Measurements from ENCODE around the gene PDE4D. TPM values are rescaled to one million over a fixed set of nuclear protein-coding genes. Genes with fewer than 3 reads are reported as not detected.

PDE4D gene
- polyA plus RNA-seq, 1 donor (not counting 4 experiments of a cell fraction or from before 2014, with no cell fraction given) = 3.6 TPM

GRCh38 chr5:59064293-59064692 is 829.2 kb downstream of the PDE4D start:
- no peaks in the 10 kb centered on the region for H3K36me3 ChIP-seq (ENCODE audit: control insufficient read depth in 2 of 2, extremely low read depth in 1 of 2, insufficient read depth in 2 of 2, low read length in 2 of 2)
- no peak overlapping the region for H2AFZ ChIP-seq (ENCODE audit: control insufficient read depth, low read length)
- H3K4me3 ChIP-seq (ENCODE audit: control insufficient read depth in 2 of 3, extremely low read depth in 1 of 3, insufficient read depth in 2 of 3, low read depth in 1 of 3, low read length in 3 of 3) = no peak overlapping the region
- no peak for FAIRE-seq
- H4K20me1 ChIP-seq (ENCODE audit: control insufficient read depth, extremely low read depth, insufficient read depth, low read length) = no peaks in the 10 kb centered on the region
- no peak overlapping the region for H3K4me2 ChIP-seq (ENCODE audit: control insufficient read depth, extremely low read depth, insufficient read depth, low read depth, low read length)
- H3K27me3 ChIP-seq (ENCODE audit: control insufficient read depth, extremely low read depth, insufficient read depth, low read length) = no peaks in the 10 kb centered on the region
- TF ChIP-seq EZH2 (IDR thresholded peaks at IDR 0.05; ENCODE audit: low read length) (no peak), CTCF (optimal IDR thresholded peaks at IDR 0.05 in 1 of 3, IDR thresholded peaks at IDR 0.05 in 1 of 3, conservative IDR thresholded peaks at IDR 0.05 in 1 of 3; ENCODE audit: extremely low read depth in 1 of 3, insufficient read depth in 2 of 3, low read length in 3 of 3) (no peak)
- DNase-seq (ENCODE audit: low read depth, low spot score) = no peak
- no peaks in the 10 kb centered on the region for H3K9me3 ChIP-seq (ENCODE audit: control insufficient read depth, low read depth, low read length)
- no peaks in the 10 kb centered on the region for H3K9me1 ChIP-seq (ENCODE audit: control insufficient read depth, extremely low read depth, insufficient read depth, low read length)
- H3K9ac ChIP-seq (ENCODE audit: control insufficient read depth, extremely low read depth, insufficient read depth, low read length) = no peak overlapping the region
- H3K27ac ChIP-seq (ENCODE audit: control insufficient read depth, insufficient read depth, low read length) = no peak overlapping the region
- H3K4me1 ChIP-seq (ENCODE audit: control insufficient read depth, extremely low read depth, insufficient read depth, low read length) = peaks cover 12% of the 10 kb centered on the region
- no peaks in the 10 kb centered on the region for H3K79me2 ChIP-seq (ENCODE audit: control insufficient read depth, insufficient read depth, low read length)
- dilution Hi-C loops (cut with MboI; ENCODE audit: extremely low pct_ligation_motif_present, low sequenced_read_pairs) = no loop called here

GRCh38 chr5:59062986-59063683 is 830.4 kb downstream of the PDE4D start:
- no peak overlapping the region for H3K9ac ChIP-seq (ENCODE audit: control insufficient read depth, extremely low read depth, insufficient read depth, low read length)
- dilution Hi-C loops (cut with MboI; ENCODE audit: extremely low pct_ligation_motif_present, low sequenced_read_pairs) = no loop called here
- TF ChIP-seq CTCF (optimal IDR thresholded peaks at IDR 0.05 in 1 of 3, IDR thresholded peaks at IDR 0.05 in 1 of 3, conservative IDR thresholded peaks at IDR 0.05 in 1 of 3; ENCODE audit: extremely low read depth in 1 of 3, insufficient read depth in 2 of 3, low read length in 3 of 3) (no peak), EZH2 (IDR thresholded peaks at IDR 0.05; ENCODE audit: low read length) (no peak)
- FAIRE-seq = no peak
- no peak overlapping the region for H3K27ac ChIP-seq (ENCODE audit: control insufficient read depth, insufficient read depth, low read length)
- no peak overlapping the region for H2AFZ ChIP-seq (ENCODE audit: control insufficient read depth, low read length)
- no peaks in the 10 kb centered on the region for H3K36me3 ChIP-seq (ENCODE audit: control insufficient read depth in 2 of 2, extremely low read depth in 1 of 2, insufficient read depth in 2 of 2, low read length in 2 of 2)
- no peaks in the 10 kb centered on the region for H3K79me2 ChIP-seq (ENCODE audit: control insufficient read depth, insufficient read depth, low read length)
- peaks cover 12% of the 10 kb centered on the region for H3K4me1 ChIP-seq (ENCODE audit: control insufficient read depth, extremely low read depth, insufficient read depth, low read length)
- H3K4me2 ChIP-seq (ENCODE audit: control insufficient read depth, extremely low read depth, insufficient read depth, low read depth, low read length) = no peak overlapping the region
- H3K4me3 ChIP-seq (ENCODE audit: control insufficient read depth in 2 of 3, extremely low read depth in 1 of 3, insufficient read depth in 2 of 3, low read depth in 1 of 3, low read length in 3 of 3) = no peak overlapping the region
- no peaks in the 10 kb centered on the region for H4K20me1 ChIP-seq (ENCODE audit: control insufficient read depth, extremely low read depth, insufficient read depth, low read length)
- no peaks in the 10 kb centered on the region for H3K9me3 ChIP-seq (ENCODE audit: control insufficient read depth, low read depth, low read length)
- H3K9me1 ChIP-seq (ENCODE audit: control insufficient read depth, extremely low read depth, insufficient read depth, low read length) = no peaks in the 10 kb centered on the region
- no peaks in the 10 kb centered on the region for H3K27me3 ChIP-seq (ENCODE audit: control insufficient read depth, extremely low read depth, insufficient read depth, low read length)
- DNase-seq (ENCODE audit: low read depth, low spot score) = no peak
